Bronchial epithelial cell (primary cell): ENCODE data around the gene MYZAP. TPM values are rescaled to one million over a fixed set of nuclear protein-coding genes. Genes with fewer than 3 reads are reported as not detected.

ENCODE experiments used
- DNase-seq: peaks from one replicate; pipeline ENCODE4 v3.0.0-alpha.2; 2010; ENCODE audit warnings: low read depth
- FAIRE-seq: peaks from 2 replicates; lab custom pipeline; 2011; peaks lifted over from hg19 to GRCh38; lab: Jason Lieb, UNC
- H3K27me3 ChIP-seq: 2 replicates; pipeline ENCODE4 v1.5.1; 2011; ENCODE audit warnings: low read length; ENCODE audit not compliant: control insufficient read depth, insufficient read depth
- H3K36me3 ChIP-seq: 2 replicates; pipeline ENCODE4 v1.5.1; 2011; ENCODE audit warnings: low read length; ENCODE audit not compliant: control insufficient read depth, insufficient read depth
- H3K4me3 ChIP-seq: 2 replicates; pipeline ENCODE4 v1.5.1; 2011; ENCODE audit warnings: mild to moderate bottlenecking, low read depth, low read length, control low read depth
- total RNA-seq: library from RNA; depleted of rRNA; stranded (reverse); fragments of >200 nt; gene quantifications from 2 replicates; pipeline ENCODE4 v1.2.1, GENCODE V29; 2014
- TF ChIP-seq, protein P1 (sequence below): IDR thresholded peaks from 2 replicates; pipeline ENCODE4 v1.5.1; 2011; ENCODE audit warnings: mild to moderate bottlenecking, moderate library complexity, low read length, control low read depth, inconsistent platforms; ENCODE audit not compliant: insufficient read depth, severe bottlenecking

Gene MYZAP
- total RNA-seq, 1 donor from 2014 or later, result 2.4 TPM

GRCh38 chr15:57556040-57556439 lies 35.7 kb upstream of the MYZAP start:
- FAIRE-seq (no peak), DNase-seq (no peak)
- H3K36me3 ChIP-seq, result no peaks in the 10 kb centered on the region
- H3K27me3 ChIP-seq, result no peaks in the 10 kb centered on the region
- H3K4me3 ChIP-seq, result no peak overlapping the region
- TF ChIP-seq, protein P1, sequence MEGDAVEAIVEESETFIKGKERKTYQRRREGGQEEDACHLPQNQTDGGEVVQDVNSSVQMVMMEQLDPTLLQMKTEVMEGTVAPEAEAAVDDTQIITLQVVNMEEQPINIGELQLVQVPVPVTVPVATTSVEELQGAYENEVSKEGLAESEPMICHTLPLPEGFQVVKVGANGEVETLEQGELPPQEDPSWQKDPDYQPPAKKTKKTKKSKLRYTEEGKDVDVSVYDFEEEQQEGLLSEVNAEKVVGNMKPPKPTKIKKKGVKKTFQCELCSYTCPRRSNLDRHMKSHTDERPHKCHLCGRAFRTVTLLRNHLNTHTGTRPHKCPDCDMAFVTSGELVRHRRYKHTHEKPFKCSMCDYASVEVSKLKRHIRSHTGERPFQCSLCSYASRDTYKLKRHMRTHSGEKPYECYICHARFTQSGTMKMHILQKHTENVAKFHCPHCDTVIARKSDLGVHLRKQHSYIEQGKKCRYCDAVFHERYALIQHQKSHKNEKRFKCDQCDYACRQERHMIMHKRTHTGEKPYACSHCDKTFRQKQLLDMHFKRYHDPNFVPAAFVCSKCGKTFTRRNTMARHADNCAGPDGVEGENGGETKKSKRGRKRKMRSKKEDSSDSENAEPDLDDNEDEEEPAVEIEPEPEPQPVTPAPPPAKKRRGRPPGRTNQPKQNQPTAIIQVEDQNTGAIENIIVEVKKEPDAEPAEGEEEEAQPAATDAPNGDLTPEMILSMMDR, result no peak

DNA sequence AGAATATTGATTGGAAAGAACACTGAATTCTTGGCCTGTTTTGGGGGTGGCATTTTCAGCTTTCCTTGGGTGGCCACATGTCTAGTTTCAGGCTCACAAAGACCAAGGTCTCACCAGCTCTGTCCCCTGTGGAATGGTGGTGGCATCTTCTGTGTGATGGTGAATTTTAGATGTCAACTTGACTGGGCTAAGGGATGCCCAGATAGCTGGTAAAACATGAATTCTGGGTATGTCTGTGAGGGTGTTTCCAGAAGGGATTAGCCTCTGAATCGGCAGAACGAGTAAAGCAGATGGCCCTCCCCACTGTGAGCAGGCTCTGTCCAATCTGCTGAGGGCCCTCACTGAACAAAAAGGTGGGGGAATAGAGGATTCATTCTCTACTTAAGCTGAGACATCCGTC lies 34.4 kb upstream of the MYZAP start:
- H3K27me3 ChIP-seq, result no peaks in the 10 kb centered on the region
- TF ChIP-seq, protein P1, result no peak
- DNase-seq (no peak), FAIRE-seq (no peak)
- H3K36me3 ChIP-seq, result no peaks in the 10 kb centered on the region
- H3K4me3 ChIP-seq, result no peak overlapping the region

GRCh38 chr15:57557810-57558209 lies 33.9 kb upstream of the MYZAP start:
- FAIRE-seq (no peak), DNase-seq (no peak)
- Histone ChIP-seq H3K4me3 (no peak overlapping the region), H3K27me3 (no peaks in the 10 kb centered on the region), H3K36me3 (no peaks in the 10 kb centered on the region)
- TF ChIP-seq, protein P1, result no peak

- TF ChIP-seq, protein P1, result peak; percentile 89
- DNase-seq (peak; percentile 56), FAIRE-seq (peak; percentile 64)
- Histone ChIP-seq H3K27me3 (no peaks in the 10 kb centered on the region), H3K36me3 (no peaks in the 10 kb centered on the region), H3K4me3 (no peak overlapping the region)
Measured at GRCh38 chr15:57559875-57560274, 31.8 kb upstream of the MYZAP start.

GRCh38 chr15:57561041-57561711 lies 30.5 kb upstream of the MYZAP start:
- H3K4me3 ChIP-seq, result no peak overlapping the region

More at GRCh38 chr15:57561041-57561711, 30.5 kb upstream of the MYZAP start:
- TF ChIP-seq, protein P1, result peak; percentile 74
- Histone ChIP-seq H3K36me3 (no peaks in the 10 kb centered on the region), H3K27me3 (no peaks in the 10 kb centered on the region)
- FAIRE-seq (no peak), DNase-seq (peak; percentile 55)
